ENCODE measurements around the gene THG1L.

DNA sequence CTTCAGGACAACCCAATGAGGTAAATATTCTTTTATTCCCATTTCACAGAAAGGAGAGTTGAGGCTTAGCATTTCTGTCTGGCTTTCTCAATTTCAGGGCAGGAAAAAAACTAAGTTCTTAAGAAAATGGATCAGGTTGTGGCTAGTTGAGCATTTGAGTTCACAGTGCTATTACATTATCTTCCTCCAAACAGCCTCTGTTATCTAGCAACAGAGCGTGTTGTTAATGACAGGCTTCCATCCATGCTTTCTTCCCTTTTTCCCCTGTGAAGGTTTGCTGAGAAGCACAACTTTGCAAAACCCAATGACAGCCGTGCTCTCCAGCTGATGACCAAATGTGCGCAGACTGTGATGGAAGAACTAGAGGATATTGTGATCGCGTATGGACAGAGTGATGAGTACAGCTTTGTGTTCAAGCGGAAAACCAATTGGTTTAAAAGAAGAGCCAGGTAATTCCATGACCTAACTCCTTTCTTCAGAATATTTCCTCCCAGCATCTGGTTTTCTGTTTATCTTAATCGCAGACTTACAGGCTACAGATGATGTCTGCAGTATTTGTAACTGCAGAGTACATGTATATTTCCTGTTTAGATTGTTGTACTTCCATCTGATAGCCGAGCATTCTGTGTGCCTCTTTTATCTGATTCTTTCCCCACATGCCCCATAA, 1.5 kb downstream of the THG1L start:
- TF ChIP-seq, protein P1, sequence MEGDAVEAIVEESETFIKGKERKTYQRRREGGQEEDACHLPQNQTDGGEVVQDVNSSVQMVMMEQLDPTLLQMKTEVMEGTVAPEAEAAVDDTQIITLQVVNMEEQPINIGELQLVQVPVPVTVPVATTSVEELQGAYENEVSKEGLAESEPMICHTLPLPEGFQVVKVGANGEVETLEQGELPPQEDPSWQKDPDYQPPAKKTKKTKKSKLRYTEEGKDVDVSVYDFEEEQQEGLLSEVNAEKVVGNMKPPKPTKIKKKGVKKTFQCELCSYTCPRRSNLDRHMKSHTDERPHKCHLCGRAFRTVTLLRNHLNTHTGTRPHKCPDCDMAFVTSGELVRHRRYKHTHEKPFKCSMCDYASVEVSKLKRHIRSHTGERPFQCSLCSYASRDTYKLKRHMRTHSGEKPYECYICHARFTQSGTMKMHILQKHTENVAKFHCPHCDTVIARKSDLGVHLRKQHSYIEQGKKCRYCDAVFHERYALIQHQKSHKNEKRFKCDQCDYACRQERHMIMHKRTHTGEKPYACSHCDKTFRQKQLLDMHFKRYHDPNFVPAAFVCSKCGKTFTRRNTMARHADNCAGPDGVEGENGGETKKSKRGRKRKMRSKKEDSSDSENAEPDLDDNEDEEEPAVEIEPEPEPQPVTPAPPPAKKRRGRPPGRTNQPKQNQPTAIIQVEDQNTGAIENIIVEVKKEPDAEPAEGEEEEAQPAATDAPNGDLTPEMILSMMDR (IDR thresholded peaks at IDR 0.05; ENCODE audit: low read depth, low read length) = no peak
- no peak for TF ChIP-seq EZH2phosphoT487 (IDR thresholded peaks at IDR 0.05; ENCODE audit: low read depth)

Measured in OCI-LY3 (cell line).